ENCODE data around the gene NTNG2. TPM values are rescaled to one million over a fixed set of nuclear protein-coding genes. Genes with fewer than 3 reads are reported as not detected.

Gene NTNG2
- total RNA-seq, 4 donors from 2014 or later: 1.4 to 4.4 TPM; not detected in 2

DNA sequence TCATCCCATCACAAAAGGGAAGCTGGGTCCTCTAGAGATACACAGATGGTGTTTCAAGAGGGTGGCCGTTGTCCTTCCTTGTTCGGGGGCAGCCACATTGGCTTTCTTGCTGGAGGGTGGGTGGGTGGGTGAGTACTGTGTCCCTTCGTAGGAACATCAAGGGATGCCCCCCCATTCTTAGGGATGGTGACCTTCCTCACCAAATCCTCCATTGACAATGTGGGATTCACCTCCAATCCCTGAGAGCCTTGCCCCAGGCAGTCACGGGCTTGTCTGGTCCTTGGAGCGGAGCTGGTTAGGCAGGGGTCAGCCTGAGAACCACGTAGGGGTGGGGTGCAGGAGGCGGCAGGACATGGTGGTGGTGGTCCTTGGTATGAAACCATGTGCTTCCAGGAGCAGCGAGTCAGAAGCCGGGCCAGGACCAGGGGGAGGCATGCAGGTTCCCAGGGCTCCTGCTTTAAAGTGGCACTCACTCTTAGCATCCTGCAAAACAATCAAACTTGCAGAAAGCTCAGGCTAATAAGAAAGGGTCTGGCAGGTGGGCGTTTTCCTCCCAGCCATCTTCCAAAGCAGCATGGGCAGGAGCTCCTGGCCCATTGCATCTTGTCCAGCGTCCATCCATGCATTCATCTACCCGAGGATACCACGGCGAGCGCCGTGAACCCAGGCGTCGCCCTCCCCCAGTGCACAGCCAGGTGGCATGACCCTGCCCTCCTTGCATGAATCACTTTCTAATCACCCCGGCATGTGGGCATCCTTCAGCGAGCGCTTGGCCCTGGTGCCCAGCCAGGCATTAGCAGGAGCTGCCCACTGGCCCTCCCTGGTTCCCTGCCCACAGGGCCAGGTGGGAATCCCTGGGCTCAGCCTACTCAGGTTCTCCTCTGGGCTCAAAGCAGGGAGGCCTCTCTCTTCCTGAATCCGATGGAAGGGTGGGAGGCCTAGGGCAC lies 76.4 kb downstream of the NTNG2 start:
- intact Hi-C loops (cut with DNase I; ENCODE audit: low total_unique reads): loop anchor here (10.0 kb wide), 1 partner anchor 473 kb away; no protein-coding TSS in a partner anchor
- no peaks in the 10 kb centered on the region for H3K36me3 ChIP-seq
- no peak overlapping the region for H3K4me3 ChIP-seq
- H3K9me3 ChIP-seq: no peaks in the 10 kb centered on the region
- H3K27me3 ChIP-seq: no peaks in the 10 kb centered on the region
- DNase-seq: no peak
- H3K27ac ChIP-seq: no peak overlapping the region
- no peaks in the 10 kb centered on the region for H3K4me1 ChIP-seq
- TF ChIP-seq, protein P1, sequence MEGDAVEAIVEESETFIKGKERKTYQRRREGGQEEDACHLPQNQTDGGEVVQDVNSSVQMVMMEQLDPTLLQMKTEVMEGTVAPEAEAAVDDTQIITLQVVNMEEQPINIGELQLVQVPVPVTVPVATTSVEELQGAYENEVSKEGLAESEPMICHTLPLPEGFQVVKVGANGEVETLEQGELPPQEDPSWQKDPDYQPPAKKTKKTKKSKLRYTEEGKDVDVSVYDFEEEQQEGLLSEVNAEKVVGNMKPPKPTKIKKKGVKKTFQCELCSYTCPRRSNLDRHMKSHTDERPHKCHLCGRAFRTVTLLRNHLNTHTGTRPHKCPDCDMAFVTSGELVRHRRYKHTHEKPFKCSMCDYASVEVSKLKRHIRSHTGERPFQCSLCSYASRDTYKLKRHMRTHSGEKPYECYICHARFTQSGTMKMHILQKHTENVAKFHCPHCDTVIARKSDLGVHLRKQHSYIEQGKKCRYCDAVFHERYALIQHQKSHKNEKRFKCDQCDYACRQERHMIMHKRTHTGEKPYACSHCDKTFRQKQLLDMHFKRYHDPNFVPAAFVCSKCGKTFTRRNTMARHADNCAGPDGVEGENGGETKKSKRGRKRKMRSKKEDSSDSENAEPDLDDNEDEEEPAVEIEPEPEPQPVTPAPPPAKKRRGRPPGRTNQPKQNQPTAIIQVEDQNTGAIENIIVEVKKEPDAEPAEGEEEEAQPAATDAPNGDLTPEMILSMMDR (IDR thresholded peaks at IDR 0.05): no peak
- TF ChIP-seq POLR2A (IDR thresholded peaks at IDR 0.05): no peak

- no peak for DNase-seq
- intact Hi-C loops (cut with DNase I; ENCODE audit: low total_unique reads): loop anchor here (10.0 kb wide), 1 partner anchor 474 kb away; no protein-coding TSS in a partner anchor
- Histone ChIP-seq H3K4me3 (no peak overlapping the region), H3K9me3 (no peaks in the 10 kb centered on the region), H3K27ac (no peak overlapping the region), H3K36me3 (no peaks in the 10 kb centered on the region), H3K27me3 (no peaks in the 10 kb centered on the region), H3K4me1 (no peaks in the 10 kb centered on the region)
- TF ChIP-seq, protein P1 (IDR thresholded peaks at IDR 0.05): no peak
- TF ChIP-seq POLR2A (IDR thresholded peaks at IDR 0.05): no peak
Measured at GRCh38 chr9:132238992-132239391, 77.1 kb downstream of the NTNG2 start.

GRCh38 chr9:132239518-132239917 lies 77.7 kb downstream of the NTNG2 start:
- no peak overlapping the region for H3K4me3 ChIP-seq
- peaks cover 0 to 3% of the 10 kb centered on the region in 2 donors for H3K4me1 ChIP-seq
- no peak overlapping the region for H3K27ac ChIP-seq
- no peaks in the 10 kb centered on the region for H3K9me3 ChIP-seq
- intact Hi-C loops (cut with DNase I; ENCODE audit: low total_unique reads): loop anchor here (10.0 kb wide), 1 partner anchor 475 kb away; no protein-coding TSS in a partner anchor
- TF ChIP-seq POLR2A (IDR thresholded peaks at IDR 0.05): no peak
- TF ChIP-seq, protein P1 (IDR thresholded peaks at IDR 0.05): no peak
- no peak for DNase-seq
- no peaks in the 10 kb centered on the region for H3K36me3 ChIP-seq
- H3K27me3 ChIP-seq: no peaks in the 10 kb centered on the region

GRCh38 chr9:132239999-132240840 lies 78.4 kb downstream of the NTNG2 start:
- Histone ChIP-seq H3K9me3 (no peaks in the 10 kb centered on the region), H3K4me1 (peaks cover 0 to 8% of the 10 kb centered on the region in 2 donors), H3K4me3 (peak overlapping the region; percentile 40 to 69), H3K27me3 (no peaks in the 10 kb centered on the region), H3K36me3 (no peaks in the 10 kb centered on the region), H3K27ac (peak overlapping the region in 1 of 2 donors; percentile 54)
- no peak for TF ChIP-seq POLR2A (IDR thresholded peaks at IDR 0.05)
- TF ChIP-seq, protein P1 (IDR thresholded peaks at IDR 0.05): no peak
- DNase-seq: no peak
- intact Hi-C loops (cut with DNase I; ENCODE audit: low total_unique reads): loop anchor here (10.0 kb wide), 1 partner anchor 475 kb away; no protein-coding TSS in a partner anchor
